Gastroesophageal sphincter (tissue), 4 donors: ENCODE data around the gene NFIX. TPM values are rescaled to one million over a fixed set of nuclear protein-coding genes. Genes with fewer than 3 reads are reported as not detected.

Experiments used
- ATAC-seq: fragments of 150-250 bp; one replicate; pipeline ENCODE4 v1.9.1; 2016; ENCODE audit warnings: mild to moderate bottlenecking, moderate library complexity
- H3K27ac ChIP-seq, 4 donors: fragments of 200-600 bp; sonication (generic) in 3 of 4; 1 replicate in 3 of 4; 2 replicates in 1 of 4; pipeline ENCODE4 v1.5.1; 2016 to 2019
- H3K27me3 ChIP-seq: fragments of 200-600 bp; sonication (generic); one replicate; pipeline ENCODE4 v1.5.1; 2019
- H3K36me3 ChIP-seq, 2 donors: fragments of 200-600 bp; sonication (generic); one replicate each; pipeline ENCODE4 v1.5.1; 2019; ENCODE audit warnings: control low read depth in 1 of 2
- H3K4me1 ChIP-seq, 3 donors: fragments of 200-600 bp; sonication (generic); 1 replicate in 2 of 3; 2 replicates in 1 of 3; pipeline ENCODE4 v1.5.1; 2016 to 2019; ENCODE audit warnings: control low read depth in 2 of 3
- H3K4me3 ChIP-seq, 2 donors: fragments of 200-600 bp; sonication (generic); one replicate each; pipeline ENCODE4 v1.5.1; 2019; ENCODE audit warnings: mild to moderate bottlenecking in 1 of 2, moderate library complexity in 1 of 2
- H3K9me3 ChIP-seq, 3 donors: fragments of 200-600 bp; sonication (generic); one replicate each; pipeline ENCODE4 v1.5.1; 2017 to 2019; ENCODE audit warnings: control low read depth in 2 of 3
- CTCF ChIP-seq, 4 experiments: fragments of 200-600 bp in 2 of 4; fragments of 450-650 bp in 2 of 4; sonication (generic) in 1 of 4; IDR thresholded peaks; one replicate each; pipeline ENCODE4 v1.5.1; 2017 to 2019; ENCODE audit warnings: antibody characterized with exemption in 4 of 4, mild to moderate bottlenecking in 2 of 4, moderate library complexity in 2 of 4
- EP300 ChIP-seq: sonication (generic); formaldehyde crosslinking; IDR thresholded peaks from one replicate; pipeline ENCODE4 v1.6.1; 2017; ENCODE audit warnings: antibody characterized with exemption, mild to moderate bottlenecking
- POLR2A ChIP-seq, 2 donors: fragments of 450-650 bp; IDR thresholded peaks; one replicate each; pipeline ENCODE4 v1.6.1; 2017; ENCODE audit warnings: antibody characterized with exemption in 2 of 2, mild to moderate bottlenecking in 2 of 2, moderate library complexity in 1 of 2
- POLR2AphosphoS5 ChIP-seq: sonication (generic); formaldehyde crosslinking; IDR thresholded peaks from one replicate; pipeline ENCODE4 v1.6.1; 2017; ENCODE audit warnings: antibody characterized with exemption
- WGBS, 2 donors: methylation state at CpG; one replicate each; pipeline ENCODE4 v1.1.5; 2018; ENCODE audit warnings: low coverage in 1 of 2; 5-methylcytosine and 5-hydroxymethylcytosine counted together
- total RNA-seq, 4 donors: library from RNA; depleted of rRNA; stranded (reverse); fragments of >200 nt; gene quantifications; one replicate each; pipeline ENCODE4 v1.1.0, GENCODE V29; 2016

NFIX gene
- total RNA-seq, 4 donors from 2014 or later = 44.7 to 145 (median 72.4) TPM

DNA sequence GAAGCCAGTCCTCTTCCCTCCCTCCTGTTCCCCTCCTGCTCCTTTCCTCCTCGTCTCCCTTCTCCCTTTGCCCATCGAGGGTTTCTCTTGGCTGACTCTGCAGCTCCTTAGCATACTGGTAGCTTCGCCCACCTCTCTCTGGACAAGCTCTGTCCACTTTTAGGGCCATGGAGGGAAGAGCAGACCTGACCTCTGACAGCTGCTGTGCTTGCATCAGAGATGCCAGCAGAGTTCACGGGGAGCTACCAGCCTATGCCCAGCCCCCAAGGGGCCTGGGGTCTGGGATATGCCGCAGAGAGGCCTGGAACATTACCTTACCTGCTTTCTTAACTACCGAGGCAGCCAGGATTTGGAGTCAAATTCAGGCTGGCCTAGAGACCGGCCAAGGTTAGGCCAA, 87.7 kb downstream of the NFIX start:
- no peak for ATAC-seq
- H3K4me1 ChIP-seq = peaks cover 6 to 76% (median 30%) of the 10 kb centered on the region in 3 donors
- no peaks in the 10 kb centered on the region for H3K27me3 ChIP-seq
- H3K27ac ChIP-seq = peak overlapping the region in 3 of 4 donors; percentile 65 to 83 (median 71)
- no peaks in the 10 kb centered on the region for H3K9me3 ChIP-seq
- peaks cover 0 to 82% of the 10 kb centered on the region in 2 donors for H3K36me3 ChIP-seq
- WGBS, 2 donors = 35 to 58% methylated on average over 3 of the region's 7 CpGs
- no peak overlapping the region for H3K4me3 ChIP-seq
- TF ChIP-seq EP300 = no peak
- no peak for TF ChIP-seq POLR2AphosphoS5
- TF ChIP-seq POLR2A (IDR thresholded peaks at IDR 0.05) = no peak
- TF ChIP-seq CTCF (IDR thresholded peaks at IDR 0.05) = no peak

- H3K27me3 ChIP-seq = no peaks in the 10 kb centered on the region
- H3K4me1 ChIP-seq = peaks cover 3 to 70% (median 24%) of the 10 kb centered on the region in 3 donors
- H3K27ac ChIP-seq = peak overlapping the region in 2 of 4 donors; percentile 71 to 83
- H3K9me3 ChIP-seq = no peaks in the 10 kb centered on the region
- no peak overlapping the region for H3K4me3 ChIP-seq
- TF ChIP-seq POLR2A (IDR thresholded peaks at IDR 0.05) = no peak
- TF ChIP-seq EP300 = no peak
- TF ChIP-seq CTCF (IDR thresholded peaks at IDR 0.05) = no peak
- no peak for TF ChIP-seq POLR2AphosphoS5
- peaks cover 0 to 78% of the 10 kb centered on the region in 2 donors for H3K36me3 ChIP-seq
- WGBS, 2 donors = 71 to 80% methylated on average over 1 to 2 of the region's 9 CpGs
- ATAC-seq = no peak
Measured at GRCh38 chr19:13083627-13084026, 88.4 kb downstream of the NFIX start.

- TF ChIP-seq CTCF (IDR thresholded peaks at IDR 0.05) (no peak), POLR2AphosphoS5 (no peak), POLR2A (IDR thresholded peaks at IDR 0.05) (no peak), EP300 (no peak)
- Histone ChIP-seq H3K27ac (peak overlapping the region in 3 of 4 donors; percentile 14 to 64 (median 53)), H3K4me1 (peaks cover 0 to 69% (median 25%) of the 10 kb centered on the region in 3 donors), H3K4me3 (no peak overlapping the region), H3K36me3 (peaks cover 0 to 86% of the 10 kb centered on the region in 2 donors), H3K27me3 (no peaks in the 10 kb centered on the region), H3K9me3 (no peaks in the 10 kb centered on the region)
- WGBS, 2 donors = 32 to 33% methylated on average over 2 to 7 of the region's 7 CpGs
- ATAC-seq = no peak
Measured at GRCh38 chr19:13085666-13086065, 90.4 kb downstream of the NFIX start.

GRCh38 chr19:13086341-13086740, 91.1 kb downstream of the NFIX start:
- peaks cover 0 to 72% (median 29%) of the 10 kb centered on the region in 3 donors for H3K4me1 ChIP-seq
- H3K4me3 ChIP-seq = no peak overlapping the region
- TF ChIP-seq POLR2AphosphoS5 = no peak
- TF ChIP-seq EP300 = no peak
- TF ChIP-seq POLR2A (IDR thresholded peaks at IDR 0.05) = no peak
- TF ChIP-seq CTCF (IDR thresholded peaks at IDR 0.05) = no peak
- peaks cover 0 to 82% of the 10 kb centered on the region in 2 donors for H3K36me3 ChIP-seq
- H3K9me3 ChIP-seq = no peaks in the 10 kb centered on the region
- no peak for ATAC-seq
- H3K27me3 ChIP-seq = no peaks in the 10 kb centered on the region
- 30% methylated on average over 2 of the region's 2 CpGs; no CpG with 5 or more reads in 1 of the 2 donors for WGBS, 2 donors
- peak overlapping the region in 2 of 4 donors; percentile 53 to 64 for H3K27ac ChIP-seq

DNA sequence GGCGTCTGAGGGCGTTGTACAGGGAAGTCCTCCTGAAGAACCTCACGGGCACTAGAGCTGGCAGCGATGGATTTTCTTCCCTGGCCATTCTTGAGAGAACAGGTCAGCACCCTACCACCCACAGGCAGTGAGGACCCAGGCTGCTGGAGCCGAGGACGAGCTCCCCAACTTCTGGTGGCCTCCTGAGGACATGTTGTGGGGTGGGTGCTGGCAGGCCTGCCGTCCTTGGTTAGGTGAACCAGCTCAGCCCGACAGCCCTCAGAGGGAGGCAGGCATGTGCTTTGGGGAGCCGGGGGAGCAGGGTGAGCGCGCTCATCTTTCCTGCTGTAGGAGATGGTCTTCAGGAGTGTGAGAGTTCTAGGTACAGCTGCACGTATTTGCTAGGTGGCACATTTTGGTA, 92.0 kb downstream of the NFIX start:
- TF ChIP-seq EP300 (no peak), POLR2A (IDR thresholded peaks at IDR 0.05) (no peak), POLR2AphosphoS5 (no peak), CTCF (IDR thresholded peaks at IDR 0.05) (no peak)
- H3K36me3 ChIP-seq = peaks cover 0 to 74% of the 10 kb centered on the region in 2 donors
- no peaks in the 10 kb centered on the region for H3K27me3 ChIP-seq
- no peak overlapping the region for H3K4me3 ChIP-seq
- peak overlapping the region in 2 of 4 donors; percentile 53 to 64 for H3K27ac ChIP-seq
- no peaks in the 10 kb centered on the region for H3K9me3 ChIP-seq
- peaks cover 0 to 72% (median 31%) of the 10 kb centered on the region in 3 donors for H3K4me1 ChIP-seq
- WGBS, 2 donors = 80 to 85% methylated on average over 1 to 4 of the region's 12 CpGs
- no peak for ATAC-seq
